NCI-H187 (cell line): ENCODE data around the gene CCDC6.
"Not testable (repeated sequence)": the region's sequence is repeated elsewhere in the genome, so short reads cannot be mapped to it uniquely, and the experiment has no call there.

Source experiments
- DNase-seq, 2 experiments: peaks; one replicate each; lab custom pipeline; 2025; lab: John Stamatoyannopoulos, UW

The CCDC6 gene

DNA sequence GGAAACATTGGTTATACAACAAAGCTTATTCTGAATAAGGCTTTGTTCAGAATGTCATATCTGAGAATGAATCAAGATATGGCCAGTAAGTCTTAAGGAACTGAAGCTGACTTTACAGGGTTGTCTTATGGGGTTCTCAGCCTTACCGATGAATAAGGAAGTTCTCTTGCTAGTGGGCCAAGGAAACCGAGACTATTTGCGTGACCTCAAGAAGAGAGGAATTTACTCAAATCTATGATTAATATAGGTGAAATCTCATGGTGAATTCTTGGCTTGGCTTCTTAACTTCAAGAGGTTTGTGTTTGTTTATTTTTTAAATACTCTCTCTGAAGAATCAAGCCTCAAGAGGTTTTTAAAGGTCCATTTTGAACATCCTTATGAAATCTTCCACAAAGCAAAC, 148.4 kb downstream of the CCDC6 start:
- no peak for DNase-seq

DNA sequence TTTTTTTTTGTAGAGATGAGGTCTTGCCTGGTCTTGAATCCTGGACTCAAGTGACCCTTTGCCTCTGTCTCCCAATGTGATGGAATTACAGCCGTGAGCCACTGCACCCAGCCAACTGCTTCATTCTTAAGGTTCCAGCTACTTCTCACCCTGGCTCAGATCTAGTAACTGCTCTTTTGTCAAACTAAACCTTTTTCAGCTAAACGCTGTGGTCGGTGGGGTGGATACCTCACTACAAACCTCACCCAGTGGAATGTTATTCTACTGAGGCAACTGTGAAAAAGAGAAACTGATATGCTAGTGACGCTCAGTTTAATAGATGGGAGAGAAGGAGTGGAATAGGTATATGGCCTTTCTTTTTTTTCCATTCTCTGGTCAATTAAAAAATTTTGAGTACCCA, 151.4 kb downstream of the CCDC6 start:
- no peak for DNase-seq

DNA sequence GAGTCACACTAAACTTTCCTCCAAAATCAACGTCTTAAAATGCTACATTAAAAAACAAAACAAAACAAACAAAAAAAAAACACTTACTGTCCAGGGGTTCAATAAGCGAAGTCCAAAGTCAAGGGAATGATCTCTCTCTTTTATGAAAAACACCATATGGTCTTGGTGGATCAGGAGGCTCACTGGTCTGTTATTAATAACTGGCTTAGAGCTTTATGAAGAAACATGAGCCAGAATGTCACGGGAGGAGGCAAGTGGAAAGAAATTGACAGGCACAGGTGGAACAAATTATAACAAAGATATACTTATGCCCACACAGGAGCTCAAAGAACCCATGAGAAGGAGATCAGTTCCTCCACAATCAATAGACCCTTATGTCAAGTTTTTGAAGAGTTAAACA, 153.1 kb downstream of the CCDC6 start, which contains the start of gene MRLN:
TSS of gene MRLN (minus strand) at position 189 of the 400 bp plus-strand sequence.
- DNase-seq, result no peak

DNA sequence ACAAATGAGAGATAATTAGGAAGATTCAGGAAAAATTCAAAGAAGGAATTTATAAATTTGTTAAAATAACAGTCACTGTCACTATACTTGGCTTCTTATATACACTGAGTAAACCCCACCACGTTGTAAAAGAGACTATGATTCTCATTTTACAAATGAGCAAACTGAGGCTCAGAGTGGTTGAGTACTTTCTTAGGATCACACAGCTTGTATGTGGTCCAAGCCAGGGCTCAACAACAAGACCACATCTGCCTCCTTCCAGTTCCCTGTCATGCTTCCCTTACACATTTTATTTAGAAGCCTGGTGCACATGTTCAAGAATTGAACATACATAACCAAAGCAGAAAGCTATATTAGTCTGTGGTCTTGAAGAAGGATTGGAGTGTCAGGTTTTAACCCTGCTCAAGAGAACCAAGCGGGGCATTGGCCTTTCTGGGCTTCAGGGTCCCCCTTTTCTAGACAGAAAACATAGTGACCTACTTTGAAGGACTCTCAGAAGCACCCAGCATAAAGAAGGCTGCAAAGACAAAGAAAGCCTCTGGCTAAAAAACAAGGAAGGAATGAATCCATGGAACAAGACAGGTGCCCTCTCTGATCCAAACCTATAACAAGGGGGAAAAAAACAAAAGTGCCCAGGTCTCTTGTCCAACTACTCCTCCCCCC, 153.9 kb downstream of the CCDC6 start:
- DNase-seq, result no peak

DNA sequence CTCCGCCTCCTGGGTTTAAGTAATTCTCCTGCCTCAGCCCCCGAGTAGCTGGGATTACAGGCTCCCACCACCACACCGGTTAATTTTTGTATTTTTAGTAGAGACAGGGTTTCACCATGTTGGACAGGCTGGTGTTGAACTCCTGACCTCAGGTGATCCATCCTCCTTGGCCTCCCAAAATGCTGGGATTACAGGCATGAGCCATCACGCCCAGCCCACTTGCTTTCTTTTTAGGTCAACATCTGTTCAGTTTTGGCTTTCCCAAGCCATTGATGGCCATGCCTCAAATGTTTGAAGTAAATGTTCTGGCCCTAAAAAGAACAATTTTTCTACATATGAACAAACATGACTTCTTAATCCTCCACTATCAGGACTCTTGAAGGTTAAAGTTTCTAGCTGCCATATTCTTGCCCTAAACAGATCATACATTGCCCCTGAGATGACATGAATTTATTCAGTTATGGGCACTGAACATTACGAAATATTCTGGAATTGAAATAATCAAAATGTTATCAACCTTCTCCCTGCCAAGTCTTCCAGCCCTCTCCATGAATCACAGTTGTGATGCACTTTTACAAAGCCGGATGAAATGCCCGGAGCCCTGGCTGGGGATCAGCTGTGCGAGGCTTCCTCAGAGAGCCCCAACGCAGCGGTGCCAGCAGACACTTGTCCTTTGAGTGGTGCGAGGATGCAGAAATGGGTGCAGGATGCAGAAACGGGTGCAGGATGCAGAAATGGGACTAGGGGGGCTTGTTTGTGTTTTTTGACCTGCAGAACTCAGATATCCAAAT, 156.0 kb downstream of the CCDC6 start:
- DNase-seq, result no peak

DNA sequence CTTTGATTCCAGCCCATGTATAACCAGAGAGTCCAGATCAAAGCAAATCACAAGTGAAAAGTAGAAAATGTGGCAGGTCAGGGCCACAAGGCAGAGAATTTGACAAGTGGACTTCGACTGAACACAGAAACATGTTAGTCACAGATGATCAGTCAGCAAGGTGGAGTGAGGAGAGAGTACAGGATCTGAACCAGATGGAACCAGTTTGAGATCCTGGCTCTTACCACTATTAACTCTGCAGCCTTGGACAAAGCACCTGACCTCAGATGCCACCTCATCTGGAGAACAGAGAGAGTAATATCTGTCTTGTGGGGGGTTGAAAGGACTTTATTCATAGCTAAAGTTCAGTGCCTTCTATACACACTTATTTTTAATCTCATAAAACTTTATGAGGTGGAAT, 157.5 kb downstream of the CCDC6 start:
- DNase-seq, result no peak

DNA sequence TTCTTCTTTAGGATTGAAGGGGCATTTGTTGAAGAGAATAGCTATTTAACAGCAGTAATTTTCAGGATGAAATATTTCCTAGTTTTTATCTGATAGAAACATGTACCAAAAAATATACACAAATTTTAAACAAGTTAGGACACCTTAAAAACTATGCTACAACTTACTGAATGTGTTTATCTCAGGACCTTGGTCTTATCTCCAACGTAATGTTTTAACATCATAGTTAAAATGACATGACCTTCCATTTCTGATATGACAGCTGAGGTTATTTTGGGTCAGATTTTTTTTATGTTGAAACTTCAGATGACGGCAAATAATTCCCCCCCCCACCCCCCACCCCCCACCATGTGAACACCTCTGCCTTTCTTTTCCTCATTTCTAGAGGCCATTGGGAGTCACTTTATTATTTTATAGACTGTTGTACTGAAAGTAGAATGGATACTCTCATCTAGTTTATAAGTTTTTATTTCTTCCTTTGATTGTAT, 161.1 kb downstream of the CCDC6 start:
- DNase-seq, result no peak

DNA sequence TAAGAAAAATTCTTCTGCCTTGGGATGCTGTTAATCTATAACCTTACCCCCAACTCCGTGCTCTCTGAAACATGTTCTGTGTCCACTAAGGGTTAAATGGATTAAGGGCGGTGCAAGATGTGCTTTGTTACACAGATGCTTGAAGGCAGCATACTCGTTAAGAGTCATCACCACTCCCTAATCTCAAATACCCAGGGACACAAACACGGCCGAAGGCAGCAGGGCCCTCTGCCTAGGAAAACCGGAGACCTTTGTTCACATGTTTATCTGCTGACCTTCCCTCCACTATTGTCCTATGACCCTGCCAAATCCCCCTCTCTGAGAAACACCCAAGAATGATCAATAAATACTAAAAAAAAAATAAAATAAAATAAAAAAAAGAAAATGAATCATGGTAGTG, 161.6 kb downstream of the CCDC6 start:
- DNase-seq, result not testable (repeated sequence)

DNA sequence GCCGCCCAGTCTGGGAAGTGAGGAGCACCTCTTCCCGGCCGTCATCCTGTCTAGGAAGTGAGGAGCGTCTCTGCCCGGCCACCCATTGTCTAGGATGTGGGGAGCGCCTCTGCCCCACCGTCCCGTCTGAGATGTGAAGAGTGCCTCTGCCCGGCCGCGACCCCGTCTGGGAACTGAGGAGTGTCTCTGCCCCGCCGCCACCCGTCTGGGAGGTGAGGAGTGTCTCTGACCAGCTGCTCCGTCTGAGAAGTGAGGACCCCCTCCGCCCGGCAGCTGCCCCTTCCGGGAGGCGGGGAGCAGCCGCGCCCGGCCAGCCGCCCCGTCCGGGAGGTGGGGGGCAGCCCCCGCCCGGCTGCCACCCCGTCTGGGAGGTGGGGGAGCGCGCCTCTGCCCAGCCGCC, 162.2 kb downstream of the CCDC6 start:
- DNase-seq, result not testable (repeated sequence)

DNA sequence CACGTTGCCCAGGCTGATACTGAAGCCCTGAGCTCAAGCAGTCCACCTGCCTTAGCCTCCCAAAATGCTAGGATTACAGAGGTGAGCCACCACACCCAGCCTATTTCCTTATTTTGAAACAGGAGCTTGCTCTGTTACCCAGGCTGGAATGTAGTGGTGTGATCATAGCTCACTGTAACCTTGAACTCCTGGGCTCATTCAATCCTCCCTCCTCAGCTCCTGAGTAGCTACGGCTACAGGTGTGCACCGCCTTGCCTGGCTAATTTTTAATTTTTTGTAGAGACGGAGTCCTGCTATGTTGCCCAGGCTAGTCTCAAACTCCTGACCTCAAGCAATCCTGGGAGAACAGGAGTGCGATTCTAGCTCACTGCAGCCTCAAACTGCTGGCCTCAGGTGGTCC, 164.8 kb downstream of the CCDC6 start:
- DNase-seq, result no peak

DNA sequence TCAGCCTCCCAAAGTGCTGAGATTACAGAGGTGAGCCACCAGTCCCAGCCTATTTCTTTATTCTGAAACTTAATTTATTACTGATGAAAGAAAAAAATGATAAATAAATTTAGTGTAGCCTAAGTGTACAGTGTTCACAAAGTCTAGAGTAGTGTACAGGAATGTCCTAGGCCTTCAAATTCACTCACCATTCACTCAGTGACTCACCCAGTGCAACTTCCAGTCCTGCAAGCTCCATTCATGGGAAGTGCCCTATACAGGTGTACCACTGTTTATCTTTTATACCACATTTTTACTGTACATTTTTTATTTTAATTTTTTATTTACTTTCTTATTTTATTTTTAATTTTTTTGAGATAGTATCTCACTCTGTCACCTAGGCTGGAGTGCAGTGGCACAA, 165.3 kb downstream of the CCDC6 start:
- DNase-seq, result no peak
